Measurements from ENCODE around the gene RNF121.

RNF121 gene

GRCh38 chr11:72006309-72007088 is 77.7 kb downstream of the RNF121 start:
- DNase-seq (ENCODE audit: low read depth) = no peak

DNA sequence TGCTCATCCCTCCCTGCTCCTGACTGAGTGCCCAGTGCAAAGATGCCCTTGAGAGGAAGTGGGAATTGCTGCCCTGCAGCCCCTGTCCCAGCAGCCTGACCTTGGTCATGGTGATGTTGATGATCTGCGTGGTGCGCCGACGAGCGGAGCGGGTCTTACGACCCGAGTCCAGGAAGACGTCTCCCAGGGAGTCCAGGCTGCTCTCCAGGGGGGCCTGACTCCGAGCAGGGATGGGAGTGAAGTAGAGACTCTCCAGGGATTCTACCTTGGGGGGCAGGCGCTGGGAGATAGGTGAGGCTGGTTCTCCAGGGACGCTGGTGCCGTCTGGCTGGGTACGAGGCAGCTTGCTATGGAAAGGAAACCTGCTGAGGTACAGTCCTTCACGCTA is 78.2 kb downstream of the RNF121 start:
- DNase-seq (ENCODE audit: low read depth) = no peak

DNA sequence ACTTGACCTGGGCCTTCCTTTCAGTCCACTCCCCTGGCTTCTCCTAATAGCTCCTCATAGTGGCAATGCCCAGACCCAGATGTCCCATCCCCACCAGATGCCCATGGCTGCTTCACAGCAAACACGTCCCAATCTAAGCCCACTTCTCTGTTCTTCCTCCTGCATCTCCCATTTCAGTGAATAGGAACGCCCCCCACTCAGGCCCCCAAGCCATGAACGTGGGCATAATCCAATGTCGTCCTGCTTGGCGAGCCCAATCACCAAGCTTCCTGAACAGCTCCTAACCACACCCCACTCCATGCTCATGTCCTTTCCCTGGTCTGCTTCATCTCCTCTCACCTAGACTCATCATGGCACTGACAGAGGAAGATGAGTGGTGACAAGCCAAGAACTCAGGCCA is 78.7 kb downstream of the RNF121 start:
- no peak for DNase-seq (ENCODE audit: low read depth)

DNA sequence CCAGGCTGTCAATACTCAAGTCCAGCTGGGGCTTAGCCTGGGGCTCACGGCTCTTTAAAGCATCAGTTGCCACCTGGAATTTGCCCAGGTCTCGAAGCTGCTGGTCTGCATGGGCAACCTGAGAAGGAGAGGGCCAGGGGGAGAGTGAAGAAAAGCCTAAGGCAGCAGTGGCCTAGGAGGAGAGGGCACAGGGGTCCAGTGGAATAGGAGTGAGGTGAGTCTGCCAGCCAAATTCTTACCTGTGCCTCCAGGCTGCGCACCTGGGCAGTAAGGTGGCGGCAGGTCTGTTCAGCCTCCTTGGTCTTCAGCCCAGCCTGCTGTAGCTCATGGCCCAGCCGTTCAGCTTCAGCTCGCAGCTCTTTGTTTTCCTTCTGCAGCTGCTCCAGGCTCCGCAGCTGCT is 79.9 kb downstream of the RNF121 start:
- no peak for DNase-seq (ENCODE audit: low read depth)

- no peak for DNase-seq (ENCODE audit: low read depth)
These were observed 80.3 kb downstream of the RNF121 start for GRCh38 chr11:72009156-72009555.

- no peak for DNase-seq (ENCODE audit: low read depth)
These were observed 81.8 kb downstream of the RNF121 start for GRCh38 chr11:72010529-72011233.

GRCh38 chr11:72012091-72012630 is 83.3 kb downstream of the RNF121 start:
- no peak for DNase-seq (ENCODE audit: low read depth)

- no peak for DNase-seq (ENCODE audit: low read depth)
These were observed 84.3 kb downstream of the RNF121 start for GRCh38 chr11:72012897-72013721.

GRCh38 chr11:72013765-72014711 is 85.2 kb downstream of the RNF121 start:
- DNase-seq (ENCODE audit: low read depth) = no peak

DNA sequence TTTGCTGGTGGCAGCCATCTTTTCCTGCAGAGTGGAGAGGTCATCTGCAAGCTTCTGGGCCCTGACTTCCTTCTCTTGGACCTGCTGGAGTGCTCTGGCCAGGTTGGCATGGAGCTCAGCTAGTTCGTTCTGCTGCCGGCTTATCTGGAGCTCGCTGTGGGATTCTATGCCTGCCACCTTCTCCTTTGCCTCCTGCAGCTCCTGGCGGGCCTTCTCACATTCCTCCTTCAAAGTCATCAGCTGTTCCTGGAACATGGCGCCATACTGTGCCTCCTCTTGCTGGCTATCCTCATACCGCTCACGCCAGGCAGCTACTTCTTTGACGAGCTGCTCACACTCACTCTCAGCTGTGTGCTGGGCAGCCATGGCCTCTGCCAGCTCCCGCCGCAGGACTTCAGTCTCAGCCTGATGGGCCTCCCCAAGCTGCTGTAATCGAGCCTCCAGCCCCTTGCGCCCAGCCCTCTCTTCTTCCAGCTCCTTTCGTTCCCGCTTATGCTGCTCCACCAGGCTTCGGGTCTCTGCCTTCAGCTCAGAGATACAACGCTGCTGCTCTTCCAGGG is 86.0 kb downstream of the RNF121 start:
- DNase-seq (ENCODE audit: low read depth) = no peak

DNA sequence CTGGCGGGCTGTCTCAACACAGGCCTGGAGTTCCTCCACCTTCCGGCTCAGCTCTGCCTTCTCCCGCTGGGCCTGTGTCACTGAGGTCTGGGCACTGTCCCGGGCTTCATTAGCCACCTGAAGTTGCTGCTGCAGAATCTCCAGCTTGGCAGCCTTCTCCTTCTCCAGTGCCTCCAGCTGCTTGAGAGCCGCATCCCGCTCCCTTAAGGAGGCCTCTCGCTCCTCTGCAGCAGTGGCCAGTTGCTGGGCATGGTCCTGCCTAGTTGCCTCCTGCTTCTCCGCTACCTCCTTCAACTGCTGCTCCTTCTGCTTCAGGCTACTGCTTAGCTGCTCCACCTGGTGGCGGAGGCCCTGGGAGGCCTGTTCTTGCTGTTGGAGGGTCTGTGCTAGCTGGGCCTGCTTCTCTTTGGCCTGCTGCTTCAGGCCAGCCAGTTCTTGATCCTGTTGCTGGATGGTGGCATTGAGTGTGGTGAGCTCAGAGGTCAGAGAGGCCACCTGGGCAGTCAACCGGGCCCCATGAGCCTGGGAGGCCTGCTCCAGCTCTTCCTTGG is 86.7 kb downstream of the RNF121 start:
- no peak for DNase-seq (ENCODE audit: low read depth)

DNA sequence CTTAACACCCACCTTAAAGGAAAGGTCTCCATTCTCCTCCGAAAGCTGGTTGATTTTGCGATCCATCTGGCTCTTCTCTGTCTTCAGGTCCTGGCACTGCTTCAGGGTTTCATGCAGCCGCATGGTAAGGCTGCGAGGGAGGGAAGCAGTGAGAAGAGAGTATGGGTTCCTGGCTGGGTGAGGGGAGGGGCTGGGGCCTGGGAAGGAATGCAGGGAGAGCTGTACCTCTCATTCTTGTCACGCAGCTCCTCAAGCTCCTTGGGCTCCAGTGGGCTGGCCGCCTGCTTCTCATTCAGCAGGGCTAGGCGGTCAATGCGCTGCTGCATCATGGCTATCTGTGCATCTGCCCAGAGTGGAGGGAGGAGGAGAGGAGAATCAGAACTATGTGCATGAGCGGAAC is 89.3 kb downstream of the RNF121 start:
- DNase-seq (ENCODE audit: low read depth) = no peak

DNA sequence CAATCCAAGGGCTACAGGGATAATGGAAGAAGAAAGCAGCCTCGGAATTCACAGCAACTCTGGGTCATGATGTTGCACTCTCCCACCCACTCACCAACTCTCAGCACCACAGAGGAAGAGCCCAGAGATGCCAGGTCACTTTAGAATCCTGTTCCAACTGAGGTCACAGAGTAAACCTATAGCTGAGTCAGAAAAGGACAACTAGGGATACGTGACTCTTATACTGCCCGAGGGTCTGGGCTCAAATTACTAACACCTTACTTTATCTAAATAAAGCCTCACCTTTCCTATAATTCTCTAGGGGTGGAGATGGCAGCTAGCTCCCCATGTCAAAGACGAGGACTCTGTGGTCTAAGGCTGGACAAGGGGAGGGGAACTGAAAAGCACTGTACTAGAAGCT is 94.5 kb downstream of the RNF121 start:
- DNase-seq (ENCODE audit: low read depth) = no peak

DNA sequence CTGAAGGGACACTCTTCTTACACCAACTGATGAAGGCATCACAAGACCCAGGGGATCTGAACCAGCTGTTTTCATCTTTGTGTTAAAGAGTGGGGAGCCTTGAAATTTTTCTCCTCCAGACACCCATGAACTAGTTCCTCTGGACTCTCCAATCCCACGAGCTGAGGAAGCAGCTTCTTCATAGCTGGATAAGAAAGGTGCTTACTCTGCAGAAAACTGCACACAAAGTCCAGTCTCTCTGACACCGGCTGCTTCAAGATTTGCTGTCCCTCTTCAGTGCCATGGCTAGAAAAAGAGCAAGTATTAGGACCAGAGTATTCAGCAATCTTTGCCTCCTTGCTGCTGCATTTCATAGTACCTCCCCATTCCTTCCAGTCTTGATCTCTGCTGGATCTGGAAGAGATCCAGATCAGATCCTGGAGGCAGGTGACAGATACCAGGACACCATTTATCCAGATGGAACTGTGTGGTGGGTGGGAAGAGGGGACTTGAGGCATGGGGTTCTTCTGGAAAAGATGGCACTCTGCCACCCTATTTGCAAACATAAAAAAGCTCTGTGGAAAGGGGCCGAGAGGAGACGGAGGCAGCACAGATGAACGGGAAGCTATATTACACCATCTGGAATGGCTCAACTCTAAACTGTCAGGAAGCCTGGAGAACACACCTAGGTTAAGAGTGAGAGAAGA is 95.4 kb downstream of the RNF121 start:
- DNase-seq (ENCODE audit: low read depth) = no peak

GRCh38 chr11:72026090-72026489 is 97.2 kb downstream of the RNF121 start:
- no peak for DNase-seq (ENCODE audit: low read depth)

DNA sequence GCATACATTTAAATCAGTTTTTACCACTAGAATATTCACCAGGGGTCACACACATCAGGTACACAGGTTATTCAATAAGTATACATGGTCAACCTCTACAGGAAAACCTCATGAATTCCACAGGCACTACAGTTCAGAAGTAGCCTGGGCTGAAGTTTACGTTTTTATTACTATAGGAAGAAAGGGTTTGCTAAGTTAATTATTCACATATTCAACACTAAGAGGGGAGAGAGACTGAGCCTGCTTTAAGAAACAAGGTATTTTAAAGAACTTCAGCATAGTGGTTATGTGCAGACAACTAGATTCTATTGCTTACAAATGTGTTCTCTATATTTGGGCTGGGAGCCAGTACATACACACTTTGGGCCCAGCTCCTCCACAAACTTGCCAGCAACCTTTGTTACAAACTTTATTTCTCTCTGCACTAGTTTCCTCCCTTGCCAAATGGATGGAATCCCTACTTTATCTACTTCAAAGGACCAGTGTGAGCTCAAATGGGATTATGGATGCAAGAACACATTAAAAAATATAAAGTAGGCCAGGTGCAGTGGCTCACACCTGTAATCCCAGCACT is 101.7 kb downstream of the RNF121 start:
- no peak for DNase-seq (ENCODE audit: low read depth)

- no peak for DNase-seq (ENCODE audit: low read depth)
These were observed 107.8 kb downstream of the RNF121 start for GRCh38 chr11:72036687-72037086.

GRCh38 chr11:72037554-72038311 is 108.9 kb downstream of the RNF121 start:
- no peak for DNase-seq (ENCODE audit: low read depth)

DNA sequence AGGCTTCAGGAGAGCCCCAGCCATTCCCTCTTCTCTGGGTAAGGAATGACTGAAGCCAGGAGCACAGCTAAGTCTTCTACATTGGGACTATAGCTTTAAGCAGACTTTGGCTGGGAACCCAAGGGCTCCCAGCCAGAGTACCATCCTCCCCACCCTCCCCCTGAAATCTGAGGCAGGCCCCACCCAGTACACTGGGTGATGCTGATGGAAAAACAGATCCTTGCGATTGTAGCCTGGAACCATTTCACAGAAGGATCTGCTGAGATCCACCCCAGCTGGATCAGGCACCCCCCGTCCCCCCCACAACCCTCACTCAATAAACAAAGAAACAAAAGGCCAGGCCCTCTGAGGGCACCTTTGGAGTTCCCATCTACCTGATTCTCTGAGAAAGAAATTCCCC is 109.6 kb downstream of the RNF121 start:
- no peak for DNase-seq (ENCODE audit: low read depth)

Measured in stimulated activated CD4-positive, alpha-beta T cell treated with anti-CD3 and anti-CD28 coated beads, Interleukin-2, amount 100 ng/mL, for 4 hours (primary cell).